ENCODE data around the gene DGUOK. TPM values are rescaled to one million over a fixed set of nuclear protein-coding genes. Genes with fewer than 3 reads are reported as not detected.

The DGUOK gene
- total RNA-seq, 1 donor from 2014 or later = 40.8 TPM

GRCh38 chr2:73917296-73917695, 9.4 kb upstream of the DGUOK start:
- FAIRE-seq = no peak
- H3K4me3 ChIP-seq (ENCODE audit: low read depth, low read length) = no peak overlapping the region
- no peaks in the 10 kb centered on the region for H3K27me3 ChIP-seq (ENCODE audit: control insufficient read depth, insufficient read depth, low read length)

DNA sequence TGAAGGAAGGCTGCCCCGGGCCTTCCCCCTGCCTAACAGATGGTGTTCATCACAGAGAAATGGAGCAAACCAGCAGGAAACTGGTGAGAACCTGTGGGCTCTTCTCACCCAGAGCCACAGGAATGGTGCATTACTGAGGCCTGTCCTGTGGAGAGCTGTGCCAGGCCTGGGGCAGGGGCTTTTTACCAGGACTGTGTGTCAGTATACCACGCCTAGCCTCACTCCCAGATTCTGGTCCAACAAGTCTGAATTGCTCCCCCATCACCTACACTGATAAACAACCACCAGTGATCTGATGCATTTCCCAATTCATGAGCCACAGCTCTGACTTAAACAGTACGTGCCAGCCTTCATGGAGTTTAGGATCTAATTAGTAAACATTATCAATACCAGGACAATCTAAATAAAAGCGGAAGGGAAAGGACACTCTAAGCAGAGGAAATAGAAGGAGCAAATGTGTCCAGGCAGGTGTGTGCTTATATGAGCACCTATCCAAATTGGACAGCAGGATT, 8.9 kb upstream of the DGUOK start:
- Histone ChIP-seq H3K36me3 (ENCODE audit: control insufficient read depth, insufficient read depth, low read length) (no peaks in the 10 kb centered on the region), H3K4me3 (ENCODE audit: low read depth, low read length) (no peak overlapping the region), H3K27me3 (ENCODE audit: control insufficient read depth, insufficient read depth, low read length) (no peaks in the 10 kb centered on the region)
- FAIRE-seq (no peak), DNase-seq (ENCODE audit: low read depth) (peak; percentile 39)
- TF ChIP-seq, protein P1, sequence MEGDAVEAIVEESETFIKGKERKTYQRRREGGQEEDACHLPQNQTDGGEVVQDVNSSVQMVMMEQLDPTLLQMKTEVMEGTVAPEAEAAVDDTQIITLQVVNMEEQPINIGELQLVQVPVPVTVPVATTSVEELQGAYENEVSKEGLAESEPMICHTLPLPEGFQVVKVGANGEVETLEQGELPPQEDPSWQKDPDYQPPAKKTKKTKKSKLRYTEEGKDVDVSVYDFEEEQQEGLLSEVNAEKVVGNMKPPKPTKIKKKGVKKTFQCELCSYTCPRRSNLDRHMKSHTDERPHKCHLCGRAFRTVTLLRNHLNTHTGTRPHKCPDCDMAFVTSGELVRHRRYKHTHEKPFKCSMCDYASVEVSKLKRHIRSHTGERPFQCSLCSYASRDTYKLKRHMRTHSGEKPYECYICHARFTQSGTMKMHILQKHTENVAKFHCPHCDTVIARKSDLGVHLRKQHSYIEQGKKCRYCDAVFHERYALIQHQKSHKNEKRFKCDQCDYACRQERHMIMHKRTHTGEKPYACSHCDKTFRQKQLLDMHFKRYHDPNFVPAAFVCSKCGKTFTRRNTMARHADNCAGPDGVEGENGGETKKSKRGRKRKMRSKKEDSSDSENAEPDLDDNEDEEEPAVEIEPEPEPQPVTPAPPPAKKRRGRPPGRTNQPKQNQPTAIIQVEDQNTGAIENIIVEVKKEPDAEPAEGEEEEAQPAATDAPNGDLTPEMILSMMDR (IDR thresholded peaks at IDR 0.05; ENCODE audit: insufficient read depth, low read length, severe bottlenecking) = no peak

More at GRCh38 chr2:73917296-73917695, 9.4 kb upstream of the DGUOK start:
- no peaks in the 10 kb centered on the region for H3K36me3 ChIP-seq (ENCODE audit: control insufficient read depth, insufficient read depth, low read length)
- DNase-seq (ENCODE audit: low read depth) = no peak
- TF ChIP-seq, protein P1 (IDR thresholded peaks at IDR 0.05; ENCODE audit: insufficient read depth, low read length, severe bottlenecking) = no peak

- TF ChIP-seq, protein P1 (IDR thresholded peaks at IDR 0.05; ENCODE audit: insufficient read depth, low read length, severe bottlenecking) = no peak
- Histone ChIP-seq H3K4me3 (ENCODE audit: low read depth, low read length) (no peak overlapping the region), H3K36me3 (ENCODE audit: control insufficient read depth, insufficient read depth, low read length) (no peaks in the 10 kb centered on the region), H3K27me3 (ENCODE audit: control insufficient read depth, insufficient read depth, low read length) (no peaks in the 10 kb centered on the region)
- FAIRE-seq (no peak), DNase-seq (ENCODE audit: low read depth) (no peak)
These were observed 7.8 kb upstream of the DGUOK start for GRCh38 chr2:73918856-73919255.

GRCh38 chr2:73919596-73920228, 7.0 kb upstream of the DGUOK start:
- DNase-seq (ENCODE audit: low read depth) (no peak), FAIRE-seq (no peak)
- Histone ChIP-seq H3K27me3 (ENCODE audit: control insufficient read depth, insufficient read depth, low read length) (no peaks in the 10 kb centered on the region), H3K4me3 (ENCODE audit: low read depth, low read length) (no peak overlapping the region), H3K36me3 (ENCODE audit: control insufficient read depth, insufficient read depth, low read length) (no peaks in the 10 kb centered on the region)
- TF ChIP-seq, protein P1 (IDR thresholded peaks at IDR 0.05; ENCODE audit: insufficient read depth, low read length, severe bottlenecking) = no peak

DNA sequence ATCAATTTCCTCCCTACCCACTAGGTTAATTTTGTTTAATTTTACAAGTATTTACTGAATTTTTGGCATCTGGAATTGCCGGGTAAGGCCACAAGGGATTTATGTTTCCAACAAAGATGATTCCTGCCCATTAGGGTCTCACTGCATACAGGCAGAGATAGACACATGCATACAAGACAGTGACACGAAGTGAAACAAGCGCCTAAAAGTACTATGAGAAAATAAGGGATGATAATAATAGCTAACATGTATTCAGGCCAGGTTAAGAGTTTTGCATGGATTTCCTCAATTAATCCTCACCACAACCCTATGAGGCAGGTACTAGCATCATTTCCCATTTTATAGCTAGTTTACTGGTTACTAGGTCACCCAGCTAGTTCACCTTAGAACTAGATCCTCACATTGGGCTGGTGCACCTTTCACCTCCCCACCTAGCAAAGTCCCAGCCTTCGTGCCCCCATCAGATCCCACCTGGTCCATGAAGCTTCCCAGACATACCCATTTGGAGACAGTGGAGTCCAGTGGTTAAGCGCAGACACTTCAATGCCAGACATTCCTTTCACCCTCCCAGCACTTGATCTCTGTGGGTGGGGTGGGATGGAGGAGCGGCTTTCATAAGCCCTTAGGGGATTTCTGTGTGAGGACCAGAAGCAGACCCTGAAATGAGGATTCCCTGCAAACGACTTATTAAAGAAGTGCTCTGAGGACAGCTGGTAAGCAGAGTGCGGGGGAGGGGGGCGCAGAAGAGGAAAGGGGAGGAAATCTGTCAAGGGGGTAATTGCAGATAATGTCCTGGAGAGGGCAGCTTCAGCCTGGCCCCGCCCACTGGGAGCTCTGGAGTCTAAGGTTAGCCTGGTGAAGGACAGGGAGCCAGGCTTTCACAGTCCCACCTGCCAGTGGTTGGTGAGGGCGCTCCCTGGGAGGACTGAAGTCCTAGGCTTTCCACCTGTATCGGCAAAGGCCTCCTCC, 5.8 kb upstream of the DGUOK start:
- no peak overlapping the region for H3K4me3 ChIP-seq (ENCODE audit: low read depth, low read length)
- TF ChIP-seq, protein P1 (IDR thresholded peaks at IDR 0.05; ENCODE audit: insufficient read depth, low read length, severe bottlenecking) = peak; percentile 54
- FAIRE-seq (no peak), DNase-seq (ENCODE audit: low read depth) (no peak)
- no peaks in the 10 kb centered on the region for H3K27me3 ChIP-seq (ENCODE audit: control insufficient read depth, insufficient read depth, low read length)
- no peaks in the 10 kb centered on the region for H3K36me3 ChIP-seq (ENCODE audit: control insufficient read depth, insufficient read depth, low read length)

Measured in bronchial epithelial cell (primary cell).